MCF 10A (cell line): ENCODE measurements around the gene LRRC7. TPM values are rescaled to one million over a fixed set of nuclear protein-coding genes. Genes with fewer than 3 reads are reported as not detected.

ENCODE experiments used
- BruUV-seq: library from RNA; stranded (reverse); fragments of 400-500 nt; replicated peaks from 2 replicates; lab custom pipeline; 2021; lab: Mats Ljungman, UMichigan
- CTCF ChIA-PET: fragments of 300-600 bp; sonication (Branson Sonifier 250); formaldehyde crosslinking; extraction: SDS; loops from one replicate; lab custom pipeline; 2021; ENCODE audit warnings: antibody characterized with exemption, inconsistent platforms; lab: Yijun Ruan, JAX
- POLR2A ChIA-PET: fragments of 300-600, 350-650 bp; sonication (Branson Sonifier 250); formaldehyde crosslinking; extraction: SDS; loops from one replicate; lab custom pipeline; 2020; ENCODE audit warnings: antibody characterized with exemption, inconsistent platforms; lab: Yijun Ruan, JAX
- DNase-seq: peaks from one replicate; pipeline ENCODE4 v3.0.0-alpha.2; 2018; ENCODE audit not compliant: unreplicated experiment
- H3K27ac Mint-ChIP-seq: one replicate; pipeline ENCODE4 v1.8.0; 2022; ENCODE audit warnings: mild to moderate bottlenecking, low read depth, mixed read lengths; ENCODE audit not compliant: unreplicated experiment
- H3K27me3 Mint-ChIP-seq: one replicate; pipeline ENCODE4 v1.8.0; 2022; ENCODE audit warnings: mixed read lengths; ENCODE audit not compliant: insufficient read depth, unreplicated experiment
- H3K36me3 Mint-ChIP-seq: one replicate; pipeline ENCODE4 v1.8.0; 2022; ENCODE audit warnings: mild to moderate bottlenecking, moderate library complexity, mixed read lengths; ENCODE audit not compliant: insufficient read depth, unreplicated experiment
- H3K4me1 Mint-ChIP-seq: one replicate; pipeline ENCODE4 v1.8.0; 2022; ENCODE audit warnings: mixed read lengths; ENCODE audit not compliant: insufficient read depth, unreplicated experiment
- H3K4me3 Mint-ChIP-seq: one replicate; pipeline ENCODE4 v1.8.0; 2022; ENCODE audit warnings: mild to moderate bottlenecking, moderate library complexity, mixed read lengths; ENCODE audit not compliant: unreplicated experiment
- H3K9me3 Mint-ChIP-seq: one replicate; pipeline ENCODE4 v1.8.0; 2022; ENCODE audit warnings: mixed read lengths; ENCODE audit not compliant: unreplicated experiment
- intact Hi-C: fragments of 100-400 bp; cut with micrococcal nuclease; formaldehyde crosslinking; loops from 2 replicates; pipeline ENCODE4 v1.14.1; 2022
- total RNA-seq: library from RNA; stranded (reverse); gene quantifications from 2 replicates; pipeline ENCODE4 v1.2.3, GENCODE V29; 2022
- TF ChIP-seq, protein P1 (sequence below): fragments of 200-600 bp; IDR thresholded peaks from one replicate; pipeline ENCODE4 v1.8.0; 2022; ENCODE audit warnings: antibody characterized with exemption, mild to moderate bottlenecking; ENCODE audit not compliant: unreplicated experiment

The LRRC7 gene
- total RNA-seq, 1 experiment from 2014 or later = not detected

DNA sequence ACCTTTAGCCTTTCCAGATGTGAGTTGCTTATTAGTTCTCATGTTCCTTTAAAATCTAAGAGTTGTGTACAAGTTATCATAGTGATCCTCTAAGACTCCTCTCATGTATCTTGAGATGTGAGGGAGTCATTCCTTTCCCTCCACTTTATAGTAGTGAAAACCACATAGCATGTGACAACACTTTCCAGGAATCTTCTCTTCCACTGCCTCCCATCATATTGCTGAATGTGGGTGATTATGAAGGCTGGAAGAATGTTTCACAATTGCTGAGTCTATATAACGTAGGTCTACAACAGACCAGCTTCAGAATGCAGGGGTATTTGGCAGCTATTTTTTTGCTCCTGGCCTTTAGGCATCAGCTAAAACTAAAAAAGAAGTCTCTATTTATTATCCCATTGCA lies 44.7 kb upstream of the LRRC7 start:
- H3K27ac Mint-ChIP-seq = no peak overlapping the region
- TF ChIP-seq, protein P1, sequence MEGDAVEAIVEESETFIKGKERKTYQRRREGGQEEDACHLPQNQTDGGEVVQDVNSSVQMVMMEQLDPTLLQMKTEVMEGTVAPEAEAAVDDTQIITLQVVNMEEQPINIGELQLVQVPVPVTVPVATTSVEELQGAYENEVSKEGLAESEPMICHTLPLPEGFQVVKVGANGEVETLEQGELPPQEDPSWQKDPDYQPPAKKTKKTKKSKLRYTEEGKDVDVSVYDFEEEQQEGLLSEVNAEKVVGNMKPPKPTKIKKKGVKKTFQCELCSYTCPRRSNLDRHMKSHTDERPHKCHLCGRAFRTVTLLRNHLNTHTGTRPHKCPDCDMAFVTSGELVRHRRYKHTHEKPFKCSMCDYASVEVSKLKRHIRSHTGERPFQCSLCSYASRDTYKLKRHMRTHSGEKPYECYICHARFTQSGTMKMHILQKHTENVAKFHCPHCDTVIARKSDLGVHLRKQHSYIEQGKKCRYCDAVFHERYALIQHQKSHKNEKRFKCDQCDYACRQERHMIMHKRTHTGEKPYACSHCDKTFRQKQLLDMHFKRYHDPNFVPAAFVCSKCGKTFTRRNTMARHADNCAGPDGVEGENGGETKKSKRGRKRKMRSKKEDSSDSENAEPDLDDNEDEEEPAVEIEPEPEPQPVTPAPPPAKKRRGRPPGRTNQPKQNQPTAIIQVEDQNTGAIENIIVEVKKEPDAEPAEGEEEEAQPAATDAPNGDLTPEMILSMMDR = no peak
- peaks cover 36% of the 10 kb centered on the region for H3K27me3 Mint-ChIP-seq
- no peak overlapping the region for H3K4me3 Mint-ChIP-seq
- POLR2A ChIA-PET = interaction anchor here (0.7 kb wide), 1 partner anchor 52 kb away, joined by 4 read pairs; no protein-coding TSS in a partner anchor
- no TSS peak for BruUV-seq
- CTCF ChIA-PET = interaction anchor here (0.7 kb wide), 1 partner anchor 8 kb away, joined by 3 read pairs; no protein-coding TSS in a partner anchor
- no peaks in the 10 kb centered on the region for H3K36me3 Mint-ChIP-seq
- no peaks in the 10 kb centered on the region for H3K4me1 Mint-ChIP-seq
- intact Hi-C loops = no loop called here
- DNase-seq = no peak
- H3K9me3 Mint-ChIP-seq = no peaks in the 10 kb centered on the region

DNA sequence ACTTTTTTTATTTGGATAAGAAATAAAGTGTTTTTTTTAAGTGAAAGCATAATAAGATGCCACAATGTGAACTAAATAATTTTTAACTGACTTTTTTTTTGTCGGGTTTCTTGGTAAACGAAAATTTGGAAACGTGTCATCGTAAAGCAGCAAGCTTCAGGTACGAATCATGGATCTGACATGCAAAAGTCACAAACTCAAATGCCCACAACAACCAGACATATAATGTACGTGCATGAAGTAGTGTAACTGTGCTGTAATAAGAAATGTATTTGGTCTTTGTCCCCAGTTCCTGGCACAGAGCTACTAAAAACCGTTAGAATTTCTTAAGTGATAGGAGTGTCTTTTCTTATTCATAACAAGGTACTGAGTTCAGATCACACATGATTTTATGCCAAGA lies 44.3 kb upstream of the LRRC7 start:
- no peaks in the 10 kb centered on the region for H3K36me3 Mint-ChIP-seq
- TF ChIP-seq, protein P1 = no peak
- POLR2A ChIA-PET = interaction anchor here (0.7 kb wide), 1 partner anchor 51 kb away, joined by 4 read pairs; no protein-coding TSS in a partner anchor
- BruUV-seq = no TSS peak
- CTCF ChIA-PET = interaction anchor here (0.6 to 0.7 kb wide), 2 partner anchors 8 to 719 kb away, joined by 3 read pairs; no protein-coding TSS in a partner anchor
- no peaks in the 10 kb centered on the region for H3K9me3 Mint-ChIP-seq
- intact Hi-C loops = no loop called here
- H3K27me3 Mint-ChIP-seq = peaks cover 36% of the 10 kb centered on the region
- DNase-seq = no peak
- no peaks in the 10 kb centered on the region for H3K4me1 Mint-ChIP-seq
- no peak overlapping the region for H3K4me3 Mint-ChIP-seq
- no peak overlapping the region for H3K27ac Mint-ChIP-seq

DNA sequence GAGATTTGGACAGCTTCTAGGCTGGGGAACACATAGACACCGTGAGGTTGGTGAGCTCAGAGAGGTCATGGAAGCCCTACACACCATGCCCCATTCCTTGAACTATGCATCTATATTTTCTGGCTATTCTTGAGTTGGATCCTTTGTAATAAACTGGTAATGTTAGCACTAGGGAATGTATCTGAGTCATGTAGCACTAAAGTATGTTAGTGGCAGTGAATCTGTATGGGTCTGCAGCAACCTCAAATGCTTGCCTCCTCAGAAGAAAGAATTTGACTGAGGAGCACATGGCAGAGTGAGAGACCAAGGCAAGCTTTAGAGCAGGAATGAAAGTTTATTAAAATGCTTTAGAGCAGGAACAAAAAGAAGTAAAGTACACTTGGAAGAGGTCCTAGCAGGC lies 43.7 kb upstream of the LRRC7 start:
- TF ChIP-seq, protein P1 = no peak
- peaks cover 36% of the 10 kb centered on the region for H3K27me3 Mint-ChIP-seq
- intact Hi-C loops = no loop called here
- ChIA-PET CTCF (interaction anchor here (0.6 kb wide), 1 partner anchor 720 kb away, joined by 3 read pairs; no protein-coding TSS in a partner anchor), POLR2A (no interaction called here)
- DNase-seq = no peak
- H3K27ac Mint-ChIP-seq = no peak overlapping the region
- no peak overlapping the region for H3K4me3 Mint-ChIP-seq
- H3K9me3 Mint-ChIP-seq = no peaks in the 10 kb centered on the region
- BruUV-seq = no TSS peak
- no peaks in the 10 kb centered on the region for H3K36me3 Mint-ChIP-seq
- no peaks in the 10 kb centered on the region for H3K4me1 Mint-ChIP-seq

DNA sequence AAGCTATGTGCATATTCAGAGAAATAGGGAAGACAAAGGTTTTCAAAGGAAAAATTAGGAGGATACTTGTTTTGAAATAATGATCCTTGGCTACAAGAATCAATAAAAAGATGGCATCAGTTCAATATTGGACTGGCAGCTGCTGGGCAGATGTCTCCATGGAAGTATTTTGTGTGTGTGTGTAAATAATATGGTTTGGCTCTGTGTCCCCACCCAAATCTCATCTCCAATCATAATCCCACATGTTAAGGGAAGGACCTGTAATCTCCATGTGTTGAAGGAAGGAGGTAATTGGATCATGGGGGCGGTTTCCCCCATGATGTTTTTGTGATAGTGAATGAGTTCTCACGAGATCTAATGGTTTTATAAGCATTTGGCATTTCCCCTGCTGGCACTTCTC lies 40.4 kb upstream of the LRRC7 start:
- intact Hi-C loops = no loop called here
- H3K27ac Mint-ChIP-seq = no peak overlapping the region
- H3K27me3 Mint-ChIP-seq = peaks cover 37% of the 10 kb centered on the region
- no peak overlapping the region for H3K4me3 Mint-ChIP-seq
- no TSS peak for BruUV-seq
- H3K36me3 Mint-ChIP-seq = no peaks in the 10 kb centered on the region
- H3K9me3 Mint-ChIP-seq = no peaks in the 10 kb centered on the region
- ChIA-PET POLR2A (no interaction called here), CTCF (no interaction called here)
- no peak for DNase-seq
- TF ChIP-seq, protein P1 = no peak
- no peaks in the 10 kb centered on the region for H3K4me1 Mint-ChIP-seq
